Muscle of leg (tissue), 11 donors: ENCODE measurements around the gene WIZ. TPM values are rescaled to one million over a fixed set of nuclear protein-coding genes. Genes with fewer than 3 reads are reported as not detected.

Source experiments
- DNase-seq: peaks from one replicate; pipeline ENCODE4 v3.0.0; 2013
- H3K27ac ChIP-seq: one replicate; pipeline ENCODE4 v1.5.1; 2013; ENCODE audit warnings: mild to moderate bottlenecking, low read length, control low read depth
- H3K27me3 ChIP-seq: one replicate; pipeline ENCODE4 v1.6.1; 2013; ENCODE audit warnings: low read length; ENCODE audit not compliant: control insufficient read depth, insufficient read depth
- H3K36me3 ChIP-seq: one replicate; pipeline ENCODE4 v1.6.1; 2013; ENCODE audit warnings: low read length; ENCODE audit not compliant: control insufficient read depth, insufficient read depth
- H3K4me1 ChIP-seq: one replicate; pipeline ENCODE4 v1.6.1; 2013; ENCODE audit warnings: low read length; ENCODE audit not compliant: control insufficient read depth, insufficient read depth
- H3K4me3 ChIP-seq: one replicate; pipeline ENCODE4 v1.5.1; 2013; ENCODE audit warnings: low read length, control low read depth
- H3K9me3 ChIP-seq: replicated peaks from 2 replicates; pipeline ENCODE4 v1.6.1; 2013; ENCODE audit warnings: low read depth, low read length; ENCODE audit not compliant: control insufficient read depth
- WGBS: methylation state at CpG from one replicate; pipeline ENCODE4 v1.1.5; 2013; ENCODE audit warnings: missing lambda C conversion rate; ENCODE audit not compliant: insufficient coverage; 5-methylcytosine and 5-hydroxymethylcytosine counted together
- polyA plus RNA-seq, 8 donors: library from polyadenylated mRNA; unstranded; fragments of 120-200 nt; gene quantifications; one replicate each; pipeline versions ENCODE4 v1.2.1 to v1.2.3, GENCODE V29; 2013; ENCODE audit warnings: inconsistent platforms in 1 of 8, low replicate concordance in 1 of 8; ENCODE audit not compliant: insufficient read length in 8 of 8, insufficient read depth in 1 of 8
- total RNA-seq: library from RNA; stranded (reverse); fragments of 120-200 nt; gene quantifications from one replicate; pipeline ENCODE4 v1.2.4, GENCODE V29; 2013

The WIZ gene
- total and polyA plus RNA-seq, 9 donors, result 6.8 to 38.1 (median 31.7) TPM

GRCh38 chr19:15444505-15445226 lies 5.1 kb downstream of the WIZ start:
- H3K9me3 ChIP-seq, result no peaks in the 10 kb centered on the region
- no peak for DNase-seq
- H3K4me3 ChIP-seq, result no peak overlapping the region
- WGBS, result 88% methylated on average over 13 of the region's 15 CpGs
- peaks cover 2% of the 10 kb centered on the region for H3K27me3 ChIP-seq
- H3K27ac ChIP-seq, result peak overlapping the region; percentile 1
- H3K36me3 ChIP-seq, result peaks cover 2% of the 10 kb centered on the region
- H3K4me1 ChIP-seq, result peaks cover 56% of the 10 kb centered on the region

GRCh38 chr19:15443838-15444237 lies 5.9 kb downstream of the WIZ start:
- H3K4me1 ChIP-seq, result peaks cover 58% of the 10 kb centered on the region

DNA sequence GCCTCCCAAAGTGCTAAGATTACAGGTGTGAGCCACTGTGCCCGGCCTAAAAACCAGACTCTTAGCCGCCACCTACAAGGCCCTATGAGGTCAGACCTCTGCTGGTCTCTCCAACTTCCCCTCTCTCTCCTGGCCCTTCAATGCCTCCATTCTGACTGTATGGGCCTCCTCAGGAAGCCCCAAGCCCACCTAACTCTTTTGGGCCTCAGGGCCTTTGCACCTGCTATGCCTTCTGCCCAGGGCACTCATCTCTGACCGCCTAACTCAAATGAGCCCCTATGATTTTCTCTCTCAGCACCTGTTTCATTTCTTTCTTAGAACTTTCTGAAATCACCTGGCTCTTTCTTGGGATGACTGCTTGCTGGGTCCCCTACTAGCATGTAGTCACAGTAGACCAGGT lies 6.4 kb downstream of the WIZ start:
- Histone ChIP-seq H3K9me3 (no peaks in the 10 kb centered on the region), H3K36me3 (peaks cover 5% of the 10 kb centered on the region), H3K4me3 (no peak overlapping the region), H3K27me3 (peaks cover 2% of the 10 kb centered on the region), H3K27ac (no peak overlapping the region), H3K4me1 (peaks cover 55% of the 10 kb centered on the region)
- DNase-seq, result no peak
- 83% methylated on average over 3 of the region's 3 CpGs for WGBS

More at GRCh38 chr19:15443838-15444237, 5.9 kb downstream of the WIZ start:
- H3K27ac ChIP-seq, result no peak overlapping the region
- DNase-seq, result peak; percentile 71
- H3K9me3 ChIP-seq, result no peaks in the 10 kb centered on the region
- peaks cover 2% of the 10 kb centered on the region for H3K27me3 ChIP-seq
- 85% methylated on average over 4 of the region's 10 CpGs for WGBS
- no peak overlapping the region for H3K4me3 ChIP-seq
- peaks cover 2% of the 10 kb centered on the region for H3K36me3 ChIP-seq

- peaks cover 7% of the 10 kb centered on the region for H3K36me3 ChIP-seq
- no peaks in the 10 kb centered on the region for H3K9me3 ChIP-seq
- no peak overlapping the region for H3K27ac ChIP-seq
- peaks cover 52% of the 10 kb centered on the region for H3K4me1 ChIP-seq
- WGBS, result 72% methylated on average over 12 of the region's 13 CpGs
- H3K4me3 ChIP-seq, result no peak overlapping the region
- no peak for DNase-seq
- H3K27me3 ChIP-seq, result peaks cover 2% of the 10 kb centered on the region
These were observed 7.4 kb downstream of the WIZ start for GRCh38 chr19:15442142-15442920.

- no CpG with 5 or more reads among the region's 3 CpGs for WGBS
- Histone ChIP-seq H3K9me3 (no peaks in the 10 kb centered on the region), H3K36me3 (peaks cover 4% of the 10 kb centered on the region), H3K27ac (no peak overlapping the region), H3K4me3 (no peak overlapping the region), H3K4me1 (peaks cover 49% of the 10 kb centered on the region), H3K27me3 (peaks cover under 1% of the 10 kb centered on the region)
- no peak for DNase-seq
These were observed 8.4 kb downstream of the WIZ start for GRCh38 chr19:15441317-15441716.

- Histone ChIP-seq H3K4me1 (peaks cover 36% of the 10 kb centered on the region), H3K27me3 (no peaks in the 10 kb centered on the region), H3K36me3 (peaks cover 4% of the 10 kb centered on the region), H3K4me3 (no peak overlapping the region), H3K27ac (no peak overlapping the region), H3K9me3 (no peaks in the 10 kb centered on the region)
- no peak for DNase-seq
- 82% methylated on average over 35 of the region's 38 CpGs for WGBS
These were observed 9.7 kb downstream of the WIZ start for GRCh38 chr19:15439821-15440641.

GRCh38 chr19:15439078-15439799 lies 10.5 kb downstream of the WIZ start:
- no peak overlapping the region for H3K27ac ChIP-seq
- H3K4me1 ChIP-seq, result peaks cover 28% of the 10 kb centered on the region
- no peaks in the 10 kb centered on the region for H3K9me3 ChIP-seq
- DNase-seq, result peak; percentile 55
- H3K36me3 ChIP-seq, result peaks cover 4% of the 10 kb centered on the region
- H3K27me3 ChIP-seq, result no peaks in the 10 kb centered on the region
- WGBS, result 63% methylated on average over 18 of the region's 25 CpGs
- no peak overlapping the region for H3K4me3 ChIP-seq

- no peak overlapping the region for H3K4me3 ChIP-seq
- DNase-seq, result no peak
- WGBS, result 88% methylated on average over 26 of the region's 27 CpGs
These were observed 11.2 kb downstream of the WIZ start for GRCh38 chr19:15438577-15438976.

DNA sequence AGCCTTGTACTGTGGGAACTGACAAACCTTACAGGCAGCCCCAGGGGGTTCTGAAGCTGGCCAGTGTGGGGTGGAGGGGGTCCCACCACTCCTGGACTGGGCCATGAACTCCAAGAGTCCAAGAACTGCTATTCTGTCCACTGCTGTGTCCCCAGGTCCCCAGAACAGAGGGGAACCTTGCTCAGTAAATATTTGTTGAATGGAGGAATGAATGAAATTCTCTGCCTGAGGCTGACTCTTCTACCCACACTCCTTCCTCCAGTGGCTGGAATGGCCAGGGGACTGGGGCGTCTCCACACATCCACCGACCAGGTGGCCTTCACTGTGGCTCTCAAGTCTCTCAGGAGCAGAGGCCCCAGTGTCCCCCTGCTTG lies 11.6 kb downstream of the WIZ start:
- DNase-seq, result no peak
- H3K4me3 ChIP-seq, result no peak overlapping the region
- peaks cover 4% of the 10 kb centered on the region for H3K36me3 ChIP-seq
- no peaks in the 10 kb centered on the region for H3K9me3 ChIP-seq
- no peak overlapping the region for H3K27ac ChIP-seq
- H3K27me3 ChIP-seq, result no peaks in the 10 kb centered on the region
- peaks cover 25% of the 10 kb centered on the region for H3K4me1 ChIP-seq
- WGBS, result no CpG with 5 or more reads among the region's 2 CpGs

More at GRCh38 chr19:15438577-15438976, 11.2 kb downstream of the WIZ start:
- Histone ChIP-seq H3K9me3 (no peaks in the 10 kb centered on the region), H3K36me3 (peaks cover 4% of the 10 kb centered on the region), H3K27ac (no peak overlapping the region), H3K27me3 (no peaks in the 10 kb centered on the region), H3K4me1 (peaks cover 24% of the 10 kb centered on the region)
